HCT116 (cell line): ENCODE measurements around the gene LRRN2. TPM values are rescaled to one million over a fixed set of nuclear protein-coding genes. Genes with fewer than 3 reads are reported as not detected.

Experiments
- ATAC-seq: fragments of 200-7000 bp; cut with Tn5 transposase; 2 replicates; pipeline ENCODE4 v1.9.1; 2020; ENCODE audit warnings: mild to moderate bottlenecking, moderate library complexity
- BruUV-seq: library from RNA; stranded (reverse); fragments of 400-500 nt; replicated peaks from 2 replicates; lab custom pipeline; 2021; lab: Mats Ljungman, UMichigan
- CTCF ChIA-PET: fragments of 300-600 bp; sonication (Branson Sonifier 250); formaldehyde crosslinking; loops from one replicate; lab custom pipeline; 2021; ENCODE audit warnings: antibody characterized with exemption; lab: Charles Lee
- POLR2A ChIA-PET: fragments of 300-600, 350-600 bp; sonication (Branson Sonifier 250); formaldehyde crosslinking; loops from one replicate; lab custom pipeline; 2021; ENCODE audit warnings: antibody characterized with exemption; lab: Charles Lee
- RAD21 ChIA-PET, 2 experiments: fragments of 300-600 bp; sonication (Branson Sonifier 250); formaldehyde crosslinking; loops; one replicate each; lab custom pipeline; 2023; ENCODE audit warnings: low total read pairs in 2 of 2; ENCODE audit not compliant: uncharacterized antibody in 2 of 2, unreplicated experiment in 2 of 2, low non-redundant PET in 1 of 2; lab: Charles Lee
- DNase-seq: peaks from one replicate; pipeline ENCODE4 v3.0.0-alpha.2; 2010; ENCODE audit warnings: low read depth, low spot score
- H2AFZ ChIP-seq: fragments of 200-600 bp; shearing (Covaris generic), sonication (generic); 2 replicates; pipeline ENCODE4 v1.6.1; 2017; ENCODE audit warnings: low read depth, mixed run types, mixed read lengths, antibody characterized with exemption, low read length; ENCODE audit not compliant: poor library complexity, severe bottlenecking
- H3K27ac ChIP-seq: 2 replicates; pipeline ENCODE4 v1.5.1; 2012; ENCODE audit warnings: low read depth, low read length
- H3K27me3 ChIP-seq: fragments of 200-600 bp; sonication (generic); 2 replicates; pipeline ENCODE4 v1.6.1; 2016; ENCODE audit warnings: mixed run types, low read length, mixed read lengths; ENCODE audit not compliant: insufficient read depth
- H3K36me3 ChIP-seq, 2 experiments: fragments of 200-500 bp in 1 of 2; fragments of 200-600 bp in 1 of 2; sonication (Bioruptor generic) in 1 of 2; sonication (generic) in 1 of 2; 2 replicates each; pipeline versions ENCODE4 v1.5.1 to v1.6.1; 2014 to 2016; ENCODE audit warnings: low read length in 2 of 2, inconsistent platforms in 1 of 2, mixed read lengths in 1 of 2, mixed run types in 1 of 2; ENCODE audit not compliant: insufficient read depth in 2 of 2, control insufficient read depth in 1 of 2
- H3K4me1 ChIP-seq, 2 experiments: fragments of 200-600 bp in 1 of 2; sonication (generic) in 1 of 2; 2 replicates each; pipeline versions ENCODE4 v1.5.1 to v1.6.1; 2012 to 2017; ENCODE audit warnings: low read length in 2 of 2, inconsistent platforms in 1 of 2, mild to moderate bottlenecking in 1 of 2, mixed read lengths in 1 of 2, mixed run types in 1 of 2, moderate library complexity in 1 of 2; ENCODE audit not compliant: insufficient read depth in 2 of 2, control insufficient read depth in 1 of 2
- H3K4me2 ChIP-seq: fragments of 200-600 bp; sonication (generic); 2 replicates; pipeline ENCODE4 v1.6.1; 2017; ENCODE audit warnings: mixed run types, low read length, mixed read lengths
- H3K4me3 ChIP-seq, 2 experiments: fragments of 200-600 bp in 1 of 2; sonication (generic) in 1 of 2; replicated peaks in 1 of 2; 2 replicates each; pipeline ENCODE4 v1.5.1; 2011 to 2016; ENCODE audit warnings: low read length in 2 of 2, control low read depth in 1 of 2, low read depth in 1 of 2, mild to moderate bottlenecking in 1 of 2, mixed read lengths in 1 of 2, mixed run types in 1 of 2
- H3K79me2 ChIP-seq: fragments of 200-600 bp; sonication (generic); 2 replicates; pipeline ENCODE4 v1.6.1; 2017; ENCODE audit warnings: mild to moderate bottlenecking, mixed run types, low read length, moderate library complexity, mixed read lengths; ENCODE audit not compliant: insufficient read depth
- H3K9ac ChIP-seq: fragments of 200-600 bp; sonication (generic); 2 replicates; pipeline ENCODE4 v1.6.1; 2016; ENCODE audit warnings: low read length, mixed read lengths
- H3K9me2 ChIP-seq: fragments of 200-600 bp; sonication (generic), shearing (Covaris generic); 2 replicates; pipeline ENCODE4 v1.6.1; 2017; ENCODE audit warnings: mixed run types, mild to moderate bottlenecking, moderate library complexity; ENCODE audit not compliant: insufficient read depth
- H3K9me3 ChIP-seq, 2 experiments: fragments of 200-500 bp in 1 of 2; fragments of 200-600 bp in 1 of 2; sonication (Bioruptor generic) in 1 of 2; sonication (generic) in 1 of 2; 2 replicates each; pipeline ENCODE4 v1.6.1; 2014 to 2017; ENCODE audit warnings: low read length in 2 of 2, mixed read lengths in 2 of 2, inconsistent platforms in 1 of 2, low read depth in 1 of 2, mild to moderate bottlenecking in 1 of 2, mixed run types in 1 of 2, moderate library complexity in 1 of 2; ENCODE audit not compliant: control insufficient read depth in 1 of 2, insufficient read depth in 1 of 2
- H4K20me1 ChIP-seq: fragments of 200-600 bp; sonication (generic), shearing (Covaris generic); 2 replicates; pipeline ENCODE4 v1.6.1; 2017; ENCODE audit warnings: mixed run types, mild to moderate bottlenecking, moderate library complexity; ENCODE audit not compliant: insufficient read depth
- CEBPB ChIP-seq: IDR thresholded peaks from 2 replicates; pipeline ENCODE4 v1.6.1; 2012; ENCODE audit warnings: low read depth
- ELF1 ChIP-seq: IDR thresholded peaks from 2 replicates; pipeline ENCODE4 v1.6.1; 2012; ENCODE audit warnings: low read depth, borderline replicate concordance
- EZH2phosphoT487 ChIP-seq: fragments of 200-600 bp; IDR thresholded peaks from 2 replicates; pipeline ENCODE4 v1.6.1; 2018; ENCODE audit warnings: antibody characterized with exemption, borderline replicate concordance
- FOSL1 ChIP-seq: IDR thresholded peaks from 2 replicates; pipeline ENCODE4 v1.6.1; 2012; ENCODE audit warnings: low read depth
- JUND ChIP-seq: IDR thresholded peaks from 2 replicates; pipeline ENCODE4 v1.6.1; 2012
- MAX ChIP-seq: IDR thresholded peaks from 2 replicates; pipeline ENCODE4 v1.6.1; 2012
- POLR2A ChIP-seq: IDR thresholded peaks from 2 replicates; pipeline ENCODE4 v1.7.0; 2011; ENCODE audit warnings: borderline replicate concordance; ENCODE audit not compliant: insufficient read depth, insufficient read length; ENCODE audit errors: extremely low read depth
- POLR2AphosphoS5 ChIP-seq: IDR thresholded peaks from 2 replicates; pipeline ENCODE4 v1.6.1; 2011; ENCODE audit warnings: mild to moderate bottlenecking, low read depth, low read length, moderate library complexity
- RAD21 ChIP-seq: IDR thresholded peaks from 2 replicates; pipeline ENCODE4 v1.6.1; 2012; ENCODE audit warnings: low read depth, mild to moderate bottlenecking
- SP1 ChIP-seq: IDR thresholded peaks from 2 replicates; pipeline ENCODE4 v1.6.1; 2012; ENCODE audit warnings: low read depth
- TCF7L2 ChIP-seq: IDR thresholded peaks from 2 replicates; pipeline ENCODE4 v1.7.0; 2011; ENCODE audit warnings: borderline replicate concordance, inconsistent platforms; ENCODE audit not compliant: insufficient read depth, insufficient read length; ENCODE audit errors: extremely low read depth
- YY1 ChIP-seq: IDR thresholded peaks from 2 replicates; pipeline ENCODE4 v1.6.1; 2011; ENCODE audit warnings: low read length, low read depth, moderate library complexity, mild to moderate bottlenecking; ENCODE audit not compliant: insufficient replicate concordance; ENCODE audit errors: extremely low read depth
- ZBTB33 ChIP-seq: IDR thresholded peaks from 2 replicates; pipeline ENCODE4 v1.6.1; 2011; ENCODE audit warnings: mild to moderate bottlenecking, low read length, moderate library complexity; ENCODE audit not compliant: insufficient replicate concordance; ENCODE audit errors: extremely low read depth
- ZNF274 ChIP-seq: fragments of 200-500 bp; sonication (Bioruptor generic); IDR thresholded peaks from 2 replicates; pipeline ENCODE4 v1.6.1; 2014; ENCODE audit warnings: mild to moderate bottlenecking, low read depth, low read length, inconsistent platforms
- intact Hi-C: fragments of 100-400 bp; cut with micrococcal nuclease; formaldehyde crosslinking; loops from 2 replicates; pipeline ENCODE4 v1.10.0; 2022
- total RNA-seq: library from RNA; stranded (reverse); gene quantifications from one replicate; pipeline ENCODE4 v1.2.1, GENCODE V29; 2021; ENCODE audit not compliant: unreplicated experiment

The LRRN2 gene
- total RNA-seq, 1 experiment from 2014 or later = 3.2 TPM

GRCh38 chr1:204647805-204648153 is 37.8 kb downstream of the LRRN2 start:
- ChIA-PET POLR2A (no interaction called here), CTCF (no interaction called here), RAD21 (interaction anchor here in 1 of 2 experiments (0.5 kb wide), 1 partner anchor 13 kb away, joined by 3 read pairs; no protein-coding TSS in a partner anchor)
- H3K27me3 ChIP-seq = no peaks in the 10 kb centered on the region
- H3K9ac ChIP-seq = no peak overlapping the region
- no peak overlapping the region for H2AFZ ChIP-seq
- H4K20me1 ChIP-seq = no peaks in the 10 kb centered on the region
- intact Hi-C loops = no loop called here
- H3K9me2 ChIP-seq = no peaks in the 10 kb centered on the region
- H3K4me3 ChIP-seq = no peak overlapping the region
- DNase-seq (no peak), ATAC-seq (no peak)
- peak overlapping the region; percentile 69 for H3K4me2 ChIP-seq
- no peak overlapping the region for H3K27ac ChIP-seq
- no peaks in the 10 kb centered on the region for H3K9me3 ChIP-seq
- no peaks in the 10 kb centered on the region for H3K36me3 ChIP-seq
- no peak for TF ChIP-seq RAD21
- TF ChIP-seq ZNF274 = no peak
- TF ChIP-seq CEBPB = no peak
- no peak for TF ChIP-seq MAX
- TF ChIP-seq SP1 = no peak
- no peak for TF ChIP-seq TCF7L2
- TF ChIP-seq POLR2AphosphoS5 = no peak
- no peak for TF ChIP-seq YY1
- no peak for TF ChIP-seq ZBTB33
- TF ChIP-seq JUND = no peak; the same call in 1 of the 2 replicates
- TF ChIP-seq EZH2phosphoT487 = no peak
- TF ChIP-seq POLR2A = no peak
- TF ChIP-seq FOSL1 = no peak
- no peak for TF ChIP-seq ELF1
- no TSS peak for BruUV-seq
- no peaks in the 10 kb centered on the region for H3K79me2 ChIP-seq
- H3K4me1 ChIP-seq = peaks cover 4 to 13% of the 10 kb centered on the region in 2 experiments; a peak in 3 of 4 replicates
